Panc1 (cell line): ENCODE results near the gene UGT2A2. TPM values are rescaled to one million over a fixed set of nuclear protein-coding genes. Genes with fewer than 3 reads are reported as not detected.

Experiments used
- ATAC-seq: fragments of 200-7000 bp; cut with Tn5 transposase; 2 replicates; pipeline ENCODE4 v1.9.1; 2020; ENCODE audit warnings: mild to moderate bottlenecking, moderate library complexity
- BruUV-seq: library from RNA; stranded (reverse); fragments of 400-500 nt; replicated peaks from 2 replicates; lab custom pipeline; 2021; lab: Mats Ljungman, UMichigan
- CTCF ChIA-PET: fragments of 300-600 bp; sonication (Branson Sonifier 250); formaldehyde crosslinking; loops from one replicate; lab custom pipeline; 2022; ENCODE audit warnings: antibody characterized with exemption; lab: Charles Lee
- POLR2A ChIA-PET: fragments of 300-600 bp; sonication (Branson Sonifier 250); formaldehyde crosslinking; loops from one replicate; lab custom pipeline; 2022; ENCODE audit warnings: antibody characterized with exemption; lab: Charles Lee
- DNase-seq: peaks from one replicate; pipeline ENCODE4 v3.0.0-alpha.2; 2010; ENCODE audit warnings: low read depth, low spot score
- H3K27ac ChIP-seq: 2 replicates; pipeline ENCODE4 v1.5.1; 2011; ENCODE audit warnings: mild to moderate bottlenecking, low read length, inconsistent platforms
- H3K27me3 ChIP-seq: fragments of 200-500 bp; sonication (Bioruptor generic); 2 replicates; pipeline ENCODE4 v1.6.0; 2014; ENCODE audit warnings: low read length, inconsistent platforms; ENCODE audit not compliant: control insufficient read depth, insufficient read depth
- H3K36me3 ChIP-seq: fragments of 200-500 bp; sonication (Bioruptor generic); 2 replicates; pipeline ENCODE4 v1.5.1; 2014; ENCODE audit warnings: inconsistent platforms, mild to moderate bottlenecking, low read length, moderate library complexity; ENCODE audit not compliant: control insufficient read depth, insufficient read depth
- H3K4me1 ChIP-seq: 2 replicates; pipeline ENCODE4 v1.5.1; 2011; ENCODE audit warnings: inconsistent platforms, mild to moderate bottlenecking, low read length, moderate library complexity; ENCODE audit not compliant: control insufficient read depth, insufficient read depth
- H3K4me3 ChIP-seq, 2 experiments: 2 replicates each; pipeline ENCODE4 v1.5.1; 2011 to 2012; ENCODE audit warnings: low read depth in 2 of 2, low read length in 2 of 2, mild to moderate bottlenecking in 2 of 2, inconsistent platforms in 1 of 2, moderate library complexity in 1 of 2
- H3K9me3 ChIP-seq: fragments of 200-500 bp; sonication (Bioruptor generic); 2 replicates; pipeline ENCODE4 v1.5.1; 2014; ENCODE audit warnings: low read depth, mild to moderate bottlenecking, inconsistent platforms, low read length, moderate library complexity; ENCODE audit not compliant: control insufficient read depth, insufficient read depth
- CTCF ChIP-seq: fragments of 450-650 bp; IDR thresholded peaks from 2 replicates; pipeline ENCODE4 v1.5.1; 2017; ENCODE audit warnings: mild to moderate bottlenecking
- POLR2AphosphoS5 ChIP-seq: IDR thresholded peaks from 2 replicates; pipeline ENCODE4 v1.6.1; 2012; ENCODE audit warnings: mild to moderate bottlenecking, low read depth, low read length, moderate library complexity
- REST ChIP-seq, 2 experiments: IDR thresholded peaks; 2 replicates each; pipeline ENCODE4 v1.6.1; 2011 to 2012; ENCODE audit warnings: low read depth in 2 of 2, control low read depth in 1 of 2, low read length in 1 of 2, mild to moderate bottlenecking in 1 of 2, moderate library complexity in 1 of 2; ENCODE audit not compliant: insufficient read depth in 1 of 2
- SIN3A ChIP-seq: IDR thresholded peaks from 2 replicates; pipeline ENCODE4 v1.6.1; 2012; ENCODE audit warnings: low read depth, mild to moderate bottlenecking, low read length, moderate library complexity, borderline replicate concordance; ENCODE audit not compliant: insufficient read depth
- TCF7L2 ChIP-seq: IDR thresholded peaks from 2 replicates; pipeline ENCODE4 v1.6.1; 2011; ENCODE audit warnings: mild to moderate bottlenecking, low read depth, low read length, inconsistent platforms
- in situ Hi-C: cut with HindIII; loops from 2 replicates; pipeline ENCODE4 v1.10.0; 2016; ENCODE audit warnings: low sequenced_read_pairs, low pct_unique_long_range_greater_than_20kb
- intact Hi-C: fragments of 100-400 bp; cut with micrococcal nuclease; formaldehyde crosslinking; loops from one replicate; pipeline ENCODE4 v1.10.0; 2022; ENCODE audit not compliant: unreplicated experiment
- total RNA-seq: library from RNA; stranded (reverse); gene quantifications from one replicate; pipeline ENCODE4 v1.2.1, GENCODE V29; 2021; ENCODE audit not compliant: unreplicated experiment

UGT2A2 gene
- total RNA-seq, 1 experiment from 2014 or later, result not detected

DNA sequence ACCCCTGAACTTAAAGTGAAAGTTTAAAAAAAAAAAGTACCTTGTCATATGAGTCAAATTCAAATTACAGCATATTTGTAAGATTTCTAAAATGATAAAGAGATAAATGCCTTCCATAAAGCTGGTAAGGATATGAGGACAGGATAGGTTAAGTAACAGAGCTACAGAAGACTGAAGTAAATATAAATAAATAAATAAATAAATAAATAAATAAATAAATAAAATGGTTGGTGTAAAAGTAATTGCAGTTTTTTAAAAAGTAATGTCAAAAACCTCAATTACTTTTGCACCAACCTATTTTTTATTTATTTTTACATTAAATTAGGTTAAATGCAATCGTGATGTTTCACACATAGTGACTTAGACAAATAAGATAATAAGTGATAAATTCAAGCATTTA is 62.2 kb downstream of the UGT2A2 start:
- no peak for DNase-seq
- Histone ChIP-seq H3K27me3 (no peaks in the 10 kb centered on the region), H3K4me3 (no peak overlapping the region), H3K4me1 (no peaks in the 10 kb centered on the region), H3K9me3 (no peaks in the 10 kb centered on the region), H3K27ac (no peak overlapping the region), H3K36me3 (no peaks in the 10 kb centered on the region)
- TF ChIP-seq TCF7L2, result no peak
- no peak for TF ChIP-seq SIN3A
- TF ChIP-seq POLR2AphosphoS5, result no peak
- no peak for TF ChIP-seq REST (IDR thresholded peaks at IDR 0.05; ENCODE audit: insufficient read depth in 1 of 2, low read depth in 2 of 2, low read length in 1 of 2)
- no peak for TF ChIP-seq CTCF
- in situ Hi-C loops, result no loop called here
- POLR2A ChIA-PET, result no interaction called here
- no peak for ATAC-seq
- CTCF ChIA-PET, result no interaction called here
- no TSS peak for BruUV-seq
- intact Hi-C loops, result no loop called here

DNA sequence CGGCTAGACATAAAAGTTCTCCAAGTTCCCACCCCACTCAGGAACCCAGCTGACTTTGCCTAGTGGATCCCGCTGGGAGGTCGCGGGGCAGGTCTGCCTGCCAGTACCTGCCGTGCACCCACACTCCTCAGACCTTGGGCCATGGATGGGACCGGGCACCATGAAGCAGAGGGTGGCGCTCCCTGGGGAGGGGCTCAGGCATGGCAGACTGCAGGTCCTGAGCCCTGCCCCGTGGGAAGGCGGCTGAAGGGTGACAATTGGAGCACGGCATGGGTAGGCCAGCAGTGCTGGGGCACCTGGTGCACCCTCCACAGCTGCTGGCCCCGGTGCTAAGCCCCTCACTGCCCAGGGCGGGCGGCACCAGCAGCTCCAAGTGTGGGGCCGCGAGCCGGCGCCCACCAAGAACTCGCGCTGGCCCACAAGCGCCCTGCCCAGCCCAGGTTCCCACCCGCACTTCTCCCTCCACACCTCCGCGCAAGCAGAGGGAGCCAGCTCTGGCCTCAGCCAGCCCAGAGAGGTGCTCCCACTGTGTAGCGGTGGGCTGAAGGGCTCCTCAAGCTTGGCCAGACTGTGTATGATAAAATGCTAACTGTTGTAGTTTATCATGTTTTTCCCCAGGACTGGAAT is 63.1 kb downstream of the UGT2A2 start:
- ATAC-seq, result no peak
- in situ Hi-C loops, result no loop called here
- Histone ChIP-seq H3K27ac (no peak overlapping the region), H3K4me1 (no peaks in the 10 kb centered on the region), H3K36me3 (no peaks in the 10 kb centered on the region), H3K4me3 (no peak overlapping the region), H3K9me3 (no peaks in the 10 kb centered on the region), H3K27me3 (no peaks in the 10 kb centered on the region)
- no peak for DNase-seq
- intact Hi-C loops, result no loop called here
- no TSS peak for BruUV-seq
- ChIA-PET CTCF (no interaction called here), POLR2A (no interaction called here)
- no peak for TF ChIP-seq TCF7L2
- no peak for TF ChIP-seq REST (IDR thresholded peaks at IDR 0.05; ENCODE audit: insufficient read depth in 1 of 2, low read depth in 2 of 2, low read length in 1 of 2)
- no peak for TF ChIP-seq SIN3A
- TF ChIP-seq POLR2AphosphoS5, result no peak
- no peak for TF ChIP-seq CTCF
